ENCODE measurements around the gene AFF3. TPM values are rescaled to one million over a fixed set of nuclear protein-coding genes. Genes with fewer than 3 reads are reported as not detected.

The AFF3 gene
- polyA plus RNA-seq, 1 donor (not counting 4 experiments of a cell fraction or from before 2014, with no cell fraction given) = not detected

- H3K9me3 ChIP-seq (ENCODE audit: control insufficient read depth, low read depth, low read length) = no peaks in the 10 kb centered on the region
- no peak for TF ChIP-seq CTCF (optimal IDR thresholded peaks at IDR 0.05 in 1 of 3, IDR thresholded peaks at IDR 0.05 in 1 of 3, conservative IDR thresholded peaks at IDR 0.05 in 1 of 3; ENCODE audit: extremely low read depth in 1 of 3, insufficient read depth in 2 of 3, low read length in 3 of 3)
- TF ChIP-seq EZH2 (IDR thresholded peaks at IDR 0.05; ENCODE audit: low read length) = no peak
- H3K27ac ChIP-seq (ENCODE audit: control insufficient read depth, insufficient read depth, low read length) = no peak overlapping the region
- H3K36me3 ChIP-seq (ENCODE audit: control insufficient read depth in 2 of 2, extremely low read depth in 1 of 2, insufficient read depth in 2 of 2, low read length in 2 of 2) = no peaks in the 10 kb centered on the region
- H3K4me1 ChIP-seq (ENCODE audit: control insufficient read depth, extremely low read depth, insufficient read depth, low read length) = no peaks in the 10 kb centered on the region
- dilution Hi-C loops (cut with MboI; ENCODE audit: extremely low pct_ligation_motif_present, low sequenced_read_pairs) = no loop called here
- H3K9ac ChIP-seq (ENCODE audit: control insufficient read depth, extremely low read depth, insufficient read depth, low read length) = no peak overlapping the region
- H3K4me3 ChIP-seq (ENCODE audit: control insufficient read depth in 2 of 3, extremely low read depth in 1 of 3, insufficient read depth in 2 of 3, low read depth in 1 of 3, low read length in 3 of 3) = no peak overlapping the region
- no peak overlapping the region for H2AFZ ChIP-seq (ENCODE audit: control insufficient read depth, low read length)
- H3K4me2 ChIP-seq (ENCODE audit: control insufficient read depth, extremely low read depth, insufficient read depth, low read depth, low read length) = no peak overlapping the region
- no peaks in the 10 kb centered on the region for H3K79me2 ChIP-seq (ENCODE audit: control insufficient read depth, insufficient read depth, low read length)
- H4K20me1 ChIP-seq (ENCODE audit: control insufficient read depth, extremely low read depth, insufficient read depth, low read length) = no peaks in the 10 kb centered on the region
- peaks cover 5% of the 10 kb centered on the region for H3K27me3 ChIP-seq (ENCODE audit: control insufficient read depth, extremely low read depth, insufficient read depth, low read length)
- FAIRE-seq = no peak
- H3K9me1 ChIP-seq (ENCODE audit: control insufficient read depth, extremely low read depth, insufficient read depth, low read length) = no peaks in the 10 kb centered on the region
- DNase-seq (ENCODE audit: low read depth, low spot score) = no peak
Measured at GRCh38 chr2:99629320-99629719, 513.1 kb downstream of the AFF3 start.

DNA sequence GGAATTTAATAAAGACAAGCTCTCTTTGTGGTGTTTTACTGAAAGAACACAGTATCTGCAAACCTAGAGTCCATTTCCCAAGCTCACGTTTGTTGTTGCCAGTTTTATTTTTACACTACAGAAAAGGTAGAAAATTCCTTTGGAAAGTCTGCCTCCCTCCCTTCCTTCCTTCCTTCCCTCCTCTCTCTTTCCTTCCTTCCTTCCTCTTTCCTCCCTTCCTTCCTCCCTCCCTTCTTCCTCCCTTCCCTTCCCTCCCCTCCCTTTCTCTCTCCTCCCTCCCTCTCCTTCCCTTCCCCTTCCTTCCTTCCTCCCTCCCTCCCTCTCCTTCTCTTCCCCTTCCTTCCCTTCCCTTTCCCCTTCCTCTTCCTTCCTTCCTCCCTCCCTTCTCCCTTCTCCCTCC, 516.2 kb downstream of the AFF3 start:
- H3K9me1 ChIP-seq (ENCODE audit: control insufficient read depth, extremely low read depth, insufficient read depth, low read length) = no peaks in the 10 kb centered on the region
- no peaks in the 10 kb centered on the region for H3K79me2 ChIP-seq (ENCODE audit: control insufficient read depth, insufficient read depth, low read length)
- no peaks in the 10 kb centered on the region for H3K9me3 ChIP-seq (ENCODE audit: control insufficient read depth, low read depth, low read length)
- no peak overlapping the region for H3K4me3 ChIP-seq (ENCODE audit: control insufficient read depth in 2 of 3, extremely low read depth in 1 of 3, insufficient read depth in 2 of 3, low read depth in 1 of 3, low read length in 3 of 3)
- no peaks in the 10 kb centered on the region for H4K20me1 ChIP-seq (ENCODE audit: control insufficient read depth, extremely low read depth, insufficient read depth, low read length)
- H3K27ac ChIP-seq (ENCODE audit: control insufficient read depth, insufficient read depth, low read length) = no peak overlapping the region
- no peak for TF ChIP-seq EZH2 (IDR thresholded peaks at IDR 0.05; ENCODE audit: low read length)
- no peak for TF ChIP-seq CTCF (optimal IDR thresholded peaks at IDR 0.05 in 1 of 3, IDR thresholded peaks at IDR 0.05 in 1 of 3, conservative IDR thresholded peaks at IDR 0.05 in 1 of 3; ENCODE audit: extremely low read depth in 1 of 3, insufficient read depth in 2 of 3, low read length in 3 of 3)
- no peaks in the 10 kb centered on the region for H3K36me3 ChIP-seq (ENCODE audit: control insufficient read depth in 2 of 2, extremely low read depth in 1 of 2, insufficient read depth in 2 of 2, low read length in 2 of 2)
- no peak overlapping the region for H3K9ac ChIP-seq (ENCODE audit: control insufficient read depth, extremely low read depth, insufficient read depth, low read length)
- H3K4me2 ChIP-seq (ENCODE audit: control insufficient read depth, extremely low read depth, insufficient read depth, low read depth, low read length) = no peak overlapping the region
- no peaks in the 10 kb centered on the region for H3K4me1 ChIP-seq (ENCODE audit: control insufficient read depth, extremely low read depth, insufficient read depth, low read length)
- no peak overlapping the region for H2AFZ ChIP-seq (ENCODE audit: control insufficient read depth, low read length)
- dilution Hi-C loops (cut with MboI; ENCODE audit: extremely low pct_ligation_motif_present, low sequenced_read_pairs) = no loop called here
- H3K27me3 ChIP-seq (ENCODE audit: control insufficient read depth, extremely low read depth, insufficient read depth, low read length) = peaks cover 8% of the 10 kb centered on the region
- FAIRE-seq (no peak), DNase-seq (ENCODE audit: low read depth, low spot score) (no peak)

All from keratinocyte (primary cell).